ENCODE data around the gene TSPAN33. TPM values are rescaled to one million over a fixed set of nuclear protein-coding genes. Genes with fewer than 3 reads are reported as not detected.

TSPAN33 gene
- total RNA-seq, 1 donor from 2014 or later: 13.8 TPM

DNA sequence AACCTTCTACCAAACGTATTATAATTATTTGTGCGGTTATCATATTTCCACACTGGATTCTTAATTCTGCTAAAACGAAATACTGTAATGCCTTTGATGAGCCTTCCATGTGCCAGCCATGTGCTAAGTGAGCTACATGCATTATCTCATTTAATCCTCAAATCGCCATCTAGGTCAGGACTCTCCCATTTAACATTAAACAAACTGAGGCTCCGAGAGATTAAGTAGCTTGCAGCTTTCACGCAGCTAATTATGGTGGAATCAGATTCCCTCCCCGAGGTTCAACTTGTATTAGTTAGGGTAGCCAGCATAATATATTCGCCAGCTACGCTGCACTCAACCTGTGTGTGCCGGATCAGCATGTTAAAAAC lies 798 bp upstream of the TSPAN33 start:
- no peak for DNase-seq (ENCODE audit: extremely low spot score, unreplicated experiment)
- Mint-ChIP-seq H3K9me3 (no peaks in the 10 kb centered on the region), H3K27ac (no peak overlapping the region), H3K36me3 (no peaks in the 10 kb centered on the region), H3K27me3 (peaks cover 68% of the 10 kb centered on the region), H3K4me1 (ENCODE audit: unreplicated experiment) (peaks cover 5% of the 10 kb centered on the region), H3K4me3 (peak overlapping the region; percentile 89)
- no peak for TF ChIP-seq CTCF (conservative IDR thresholded peaks at IDR 0.05)

- H3K4me3 Mint-ChIP-seq: peak overlapping the region; percentile 85
- H3K27ac Mint-ChIP-seq: no peak overlapping the region
- H3K9me3 Mint-ChIP-seq: no peaks in the 10 kb centered on the region
- H3K36me3 Mint-ChIP-seq: no peaks in the 10 kb centered on the region
- peaks cover 71% of the 10 kb centered on the region for H3K27me3 Mint-ChIP-seq
- peak; percentile 16 for TF ChIP-seq CTCF (conservative IDR thresholded peaks at IDR 0.05)
- no peak for DNase-seq (ENCODE audit: extremely low spot score, unreplicated experiment)
- peaks cover 9% of the 10 kb centered on the region for H3K4me1 Mint-ChIP-seq (ENCODE audit: unreplicated experiment)
Measured at GRCh38 chr7:129144834-129145668, 544 bp downstream of the TSPAN33 start.

GRCh38 chr7:129146237-129146979 lies 1.9 kb downstream of the TSPAN33 start:
- TF ChIP-seq CTCF (conservative IDR thresholded peaks at IDR 0.05): no peak

GRCh38 chr7:129147731-129148130 lies 3.2 kb downstream of the TSPAN33 start:
- Mint-ChIP-seq H3K4me3 (peak overlapping the region; percentile 8), H3K36me3 (no peaks in the 10 kb centered on the region), H3K9me3 (no peaks in the 10 kb centered on the region), H3K27ac (no peak overlapping the region), H3K4me1 (ENCODE audit: unreplicated experiment) (peaks cover 9% of the 10 kb centered on the region), H3K27me3 (peaks cover 69% of the 10 kb centered on the region)
- DNase-seq (ENCODE audit: extremely low spot score, unreplicated experiment): no peak
- no peak for TF ChIP-seq CTCF (conservative IDR thresholded peaks at IDR 0.05)

More at GRCh38 chr7:129146237-129146979, 1.9 kb downstream of the TSPAN33 start:
- H3K4me1 Mint-ChIP-seq (ENCODE audit: unreplicated experiment): peaks cover 9% of the 10 kb centered on the region
- H3K36me3 Mint-ChIP-seq: no peaks in the 10 kb centered on the region
- peaks cover 74% of the 10 kb centered on the region for H3K27me3 Mint-ChIP-seq
- H3K27ac Mint-ChIP-seq: no peak overlapping the region
- no peaks in the 10 kb centered on the region for H3K9me3 Mint-ChIP-seq
- H3K4me3 Mint-ChIP-seq: peak overlapping the region; percentile 85
- no peak for DNase-seq (ENCODE audit: extremely low spot score, unreplicated experiment)

- no peak for TF ChIP-seq CTCF (conservative IDR thresholded peaks at IDR 0.05)
- no peak for DNase-seq (ENCODE audit: extremely low spot score, unreplicated experiment)
- H3K27me3 Mint-ChIP-seq: peaks cover 57% of the 10 kb centered on the region
- no peak overlapping the region for H3K27ac Mint-ChIP-seq
- no peaks in the 10 kb centered on the region for H3K9me3 Mint-ChIP-seq
- H3K4me1 Mint-ChIP-seq (ENCODE audit: unreplicated experiment): peaks cover 4% of the 10 kb centered on the region
- H3K4me3 Mint-ChIP-seq: no peak overlapping the region
- no peaks in the 10 kb centered on the region for H3K36me3 Mint-ChIP-seq
Measured at GRCh38 chr7:129149511-129149910, 5.0 kb downstream of the TSPAN33 start.
